ENCODE data around the gene HSPG2.
"Not testable (repeated sequence)": the region's sequence is repeated elsewhere in the genome, so short reads cannot be mapped to it uniquely, and the experiment has no call there.

Gene HSPG2

DNA sequence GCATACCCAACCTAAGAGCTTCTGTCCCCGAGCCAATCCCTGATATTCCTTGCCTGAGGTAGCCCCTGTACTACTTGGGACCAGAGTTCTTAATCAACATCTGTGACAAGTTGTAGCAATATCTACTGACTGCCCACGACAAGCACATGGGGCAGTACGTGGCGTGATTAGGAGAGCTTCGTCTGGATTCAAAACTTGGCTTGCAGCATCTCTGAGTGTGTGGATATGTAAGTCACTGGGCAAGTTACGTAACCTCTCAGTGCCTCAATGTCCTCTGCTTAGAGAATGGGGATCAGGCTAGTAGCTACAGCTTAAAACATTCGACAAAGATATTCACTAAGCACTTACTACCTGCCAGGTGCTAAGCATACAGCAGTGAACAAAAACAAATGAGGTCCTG lies 5.0 kb downstream of the HSPG2 start:
- DNase-seq (ENCODE audit: low read depth) = peak; percentile 80

GRCh38 chr1:21931171-21932093 lies 5.7 kb downstream of the HSPG2 start:
- DNase-seq (ENCODE audit: low read depth) = peak; percentile 98

DNA sequence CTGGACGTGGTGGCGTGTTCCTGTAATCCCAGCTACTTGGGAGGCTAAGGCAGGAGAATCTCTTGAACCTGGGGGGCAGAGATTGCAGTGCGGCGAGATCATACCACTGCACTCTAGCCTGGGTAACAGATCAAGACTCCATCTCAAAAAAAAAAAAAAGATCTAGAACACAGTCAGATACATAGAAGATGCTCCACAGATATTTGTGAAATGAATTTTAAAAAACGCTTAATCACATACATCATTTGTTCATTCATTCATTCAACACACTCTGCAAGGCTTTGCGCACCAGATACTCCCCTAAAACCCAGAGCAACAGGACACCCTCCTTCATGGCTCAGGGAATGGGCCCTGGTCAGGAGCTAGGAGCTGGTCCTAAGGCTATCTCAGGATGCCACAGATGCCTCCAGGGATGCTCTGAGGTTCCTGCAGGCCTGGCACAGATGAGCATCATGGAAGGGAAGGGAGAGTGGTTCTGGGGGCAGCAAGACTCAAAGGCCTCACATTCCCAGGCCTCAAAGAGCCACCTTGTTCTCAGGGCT lies 6.4 kb downstream of the HSPG2 start:
- DNase-seq (ENCODE audit: low read depth) = peak; percentile 41

DNA sequence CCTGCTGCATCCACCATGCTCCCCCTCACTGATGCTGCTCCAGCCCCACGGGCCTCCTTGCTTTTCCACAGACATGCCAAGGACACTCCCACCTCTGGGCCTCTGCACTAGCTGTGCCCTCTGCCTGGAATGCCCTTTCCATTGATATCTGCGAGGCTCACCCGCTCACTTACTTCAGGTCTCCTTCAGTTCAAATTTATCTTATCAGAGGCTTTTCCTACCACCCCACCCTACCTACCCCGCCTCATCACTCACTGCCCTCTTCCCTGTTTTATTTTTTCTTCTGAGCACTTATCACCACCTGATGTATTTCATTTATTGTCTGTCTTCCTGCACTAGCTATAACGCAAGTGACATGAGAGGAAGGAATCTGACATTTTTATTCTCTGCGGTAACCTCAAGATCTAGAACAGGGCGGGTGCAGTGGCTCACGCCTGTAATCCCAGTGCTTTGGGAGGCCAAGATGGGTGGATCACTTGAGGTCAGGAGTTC lies 7.0 kb downstream of the HSPG2 start:
- no peak for DNase-seq (ENCODE audit: low read depth)

GRCh38 chr1:21927533-21928237 lies 9.4 kb downstream of the HSPG2 start:
- peak; percentile 86 for DNase-seq (ENCODE audit: low read depth)

DNA sequence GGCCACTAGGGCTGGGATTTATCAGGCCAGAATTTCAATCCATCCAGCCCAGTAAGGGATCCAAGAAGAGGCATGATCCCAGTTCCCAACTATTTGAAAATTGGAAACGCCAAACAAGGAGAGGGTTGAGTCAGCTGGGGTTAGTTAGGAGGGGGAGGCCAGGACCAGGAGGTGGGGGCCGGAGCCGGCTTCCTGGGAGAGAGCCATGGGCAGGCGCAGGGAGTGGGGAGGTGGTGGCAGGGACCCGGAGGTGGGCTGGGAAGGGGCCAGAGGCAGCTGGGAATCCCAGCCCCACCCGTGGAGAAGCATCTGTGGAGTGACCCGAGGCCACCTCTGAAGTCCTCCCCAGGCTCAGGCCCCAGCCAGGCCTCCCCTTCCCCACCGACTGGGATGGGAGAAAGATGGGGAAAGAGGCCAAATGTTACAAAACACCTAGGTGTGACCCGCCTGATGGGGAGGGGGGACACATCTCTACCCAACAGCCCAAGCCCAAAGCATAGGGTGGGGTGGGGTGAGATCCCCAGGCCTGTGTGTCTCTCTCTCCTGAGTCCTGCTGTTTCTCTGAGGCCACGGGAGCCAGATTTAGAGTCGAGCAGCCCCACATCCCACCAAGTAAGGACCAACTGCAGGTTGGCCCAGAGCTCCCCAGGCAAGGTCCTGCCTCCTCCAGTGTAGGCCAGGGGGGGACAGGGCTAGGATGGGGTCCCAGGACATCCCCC lies 10.1 kb downstream of the HSPG2 start:
- DNase-seq (ENCODE audit: low read depth) = peak; percentile 96

- no peak for DNase-seq (ENCODE audit: low read depth)
Observed at GRCh38 chr1:21926065-21926464, 11.0 kb downstream of the HSPG2 start.

DNA sequence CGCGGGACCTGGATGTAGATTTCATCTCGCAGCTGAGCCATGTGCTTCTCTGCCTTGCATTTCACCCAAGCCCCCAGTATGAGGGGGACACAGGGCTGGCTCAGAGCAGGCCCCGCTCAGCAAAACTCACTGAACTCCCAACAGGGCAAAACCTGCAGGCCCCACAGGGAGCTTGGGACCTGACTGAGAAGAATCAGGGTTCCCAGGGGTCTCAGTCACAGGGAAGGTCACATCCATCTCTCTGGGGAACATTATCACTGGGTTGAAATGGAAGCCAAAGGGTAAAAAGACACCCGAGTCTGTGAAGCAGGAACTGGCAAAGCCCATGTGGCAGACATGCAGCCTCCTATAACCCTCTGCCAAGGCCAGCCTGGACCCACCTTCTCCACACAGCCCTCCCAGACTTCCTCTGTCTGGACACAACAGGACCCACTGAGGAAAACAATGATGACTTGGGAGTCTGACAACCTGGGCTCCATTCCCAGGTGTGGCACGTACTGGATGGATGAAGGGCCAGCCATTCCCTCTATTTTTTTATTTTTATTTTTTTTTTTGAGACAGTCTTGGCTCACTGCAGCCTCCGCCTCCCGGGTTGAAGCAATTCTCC lies 11.7 kb downstream of the HSPG2 start:
- DNase-seq (ENCODE audit: low read depth) = no peak

DNA sequence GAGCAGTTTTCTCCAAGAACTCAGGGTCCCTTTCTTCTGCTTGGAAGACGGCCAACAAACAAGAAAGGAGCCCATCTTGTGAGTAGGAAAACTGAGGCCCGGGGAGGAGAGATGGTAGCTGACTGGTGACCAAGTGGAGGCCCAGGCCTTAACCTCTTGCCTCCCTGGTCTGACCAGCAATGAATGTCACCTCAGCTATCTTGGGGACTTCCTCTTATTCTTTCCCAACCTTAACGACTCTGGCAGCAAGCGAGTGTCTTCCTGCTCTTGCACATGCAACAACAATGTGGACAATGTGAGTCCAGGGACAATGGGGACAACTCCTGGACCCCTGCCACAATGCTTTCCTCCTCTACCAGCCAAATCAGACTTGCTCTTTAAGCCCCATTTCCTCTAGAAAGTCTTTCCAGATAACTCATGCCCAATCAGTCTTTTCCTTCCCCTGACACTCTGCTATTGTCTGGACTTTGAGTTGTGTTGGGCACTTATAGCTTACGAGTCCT lies 12.6 kb downstream of the HSPG2 start:
- DNase-seq (ENCODE audit: low read depth) = peak; percentile 81

DNA sequence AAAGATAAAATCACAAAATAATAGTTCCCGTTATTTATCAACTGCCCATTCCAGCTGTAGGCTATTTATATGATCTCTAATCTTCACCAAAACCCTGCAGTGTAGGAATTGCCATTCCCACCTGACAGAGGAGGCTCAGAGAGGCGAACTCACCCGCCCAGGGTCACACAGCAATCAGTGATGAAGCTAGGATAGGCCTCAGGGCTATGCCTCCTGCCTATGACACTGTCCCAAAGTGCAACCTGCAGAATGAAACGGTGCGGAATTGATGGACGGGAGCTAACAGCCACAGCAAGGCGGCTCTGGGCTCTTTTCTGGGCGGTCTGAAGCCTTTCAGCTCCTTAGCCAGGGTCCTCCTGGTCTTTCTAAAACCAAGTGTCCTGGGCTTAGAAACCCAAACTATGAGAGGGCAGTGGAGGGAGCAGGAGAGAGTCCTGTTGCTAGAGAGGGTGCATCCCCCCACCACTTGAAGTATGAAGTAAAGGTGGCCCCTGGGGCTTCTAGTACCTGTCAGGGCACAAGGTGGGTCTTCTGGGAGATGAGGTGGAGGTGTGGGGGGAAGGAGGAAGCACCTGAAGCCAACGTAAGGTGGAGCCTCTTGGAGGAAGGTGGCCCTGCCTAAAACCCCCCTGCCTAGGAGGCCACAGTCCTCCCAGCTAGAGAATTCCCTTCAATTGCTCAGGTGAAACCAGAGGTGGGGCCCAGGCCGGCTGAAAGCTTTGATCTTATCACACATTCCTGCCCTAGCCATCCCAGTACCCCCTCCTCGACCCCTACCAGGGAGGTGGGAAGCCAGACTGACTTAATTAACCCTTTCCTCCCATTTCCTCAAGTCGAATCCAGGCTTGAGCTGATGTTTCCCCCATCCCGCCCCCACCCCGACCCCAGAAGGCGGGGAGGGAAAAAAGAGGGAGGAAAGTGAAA lies 14.8 kb downstream of the HSPG2 start:
- DNase-seq (ENCODE audit: low read depth) = no peak

DNA sequence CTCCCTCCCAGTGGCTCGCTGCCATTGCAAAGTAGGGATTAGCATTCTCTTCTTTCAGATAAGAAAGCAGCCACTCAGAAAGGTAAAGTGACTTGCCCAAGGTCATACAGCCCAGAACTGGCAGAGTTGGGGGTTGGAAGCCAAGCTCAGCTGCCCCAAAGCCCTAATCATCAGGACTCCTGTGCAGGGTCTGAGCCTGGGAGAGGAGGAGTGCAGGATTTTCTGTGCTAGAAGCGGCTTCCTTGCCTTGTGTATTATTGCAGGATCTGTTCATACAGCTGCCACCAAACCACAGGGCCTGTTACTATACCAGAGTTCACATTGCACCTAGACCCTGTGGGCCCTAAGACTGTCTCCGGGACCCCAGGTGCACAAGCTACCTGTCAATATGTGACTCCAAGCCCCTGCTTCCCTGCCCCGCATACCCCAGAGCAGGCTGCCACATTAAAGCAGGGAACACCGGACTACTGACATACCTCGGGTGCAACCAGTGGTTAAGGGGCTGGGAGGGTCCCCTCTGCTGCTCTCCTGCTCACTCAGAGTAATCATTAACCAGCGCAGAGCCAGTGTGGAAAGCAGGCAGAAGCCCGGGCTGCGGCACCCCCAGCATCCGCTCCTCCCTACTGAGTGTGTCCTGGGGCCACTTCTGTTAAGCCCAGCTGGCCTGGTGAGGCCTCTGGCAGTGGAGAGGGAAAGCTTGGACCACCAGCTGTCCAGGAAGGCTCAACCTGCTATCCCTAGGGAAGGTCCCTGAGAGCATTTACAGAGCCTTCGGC lies 15.8 kb downstream of the HSPG2 start:
- DNase-seq (ENCODE audit: low read depth) = no peak

DNA sequence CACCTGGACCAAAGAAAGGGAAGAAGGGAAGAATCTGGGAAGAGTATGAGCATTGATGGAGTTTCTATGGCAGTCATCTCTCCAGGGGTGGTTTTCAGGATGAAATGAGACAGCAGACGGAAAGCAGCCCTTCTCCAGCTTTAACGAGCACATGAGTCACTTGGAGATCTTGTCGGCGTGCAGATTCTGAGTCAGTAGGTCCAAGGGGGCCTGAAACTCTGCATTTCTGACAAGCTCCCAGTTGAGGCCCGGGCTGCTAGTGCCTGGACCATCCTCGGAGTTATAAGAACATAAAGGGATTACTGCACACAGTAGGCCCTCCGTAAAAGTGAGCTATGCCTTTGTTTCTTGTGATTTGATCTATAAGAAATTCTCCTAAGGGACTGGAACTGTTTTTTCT lies 17.6 kb downstream of the HSPG2 start:
- peak; percentile 92 for DNase-seq (ENCODE audit: low read depth)

- not testable (repeated sequence) for DNase-seq (ENCODE audit: low read depth)
Observed at GRCh38 chr1:21917239-21917631, 19.9 kb downstream of the HSPG2 start.

DNA sequence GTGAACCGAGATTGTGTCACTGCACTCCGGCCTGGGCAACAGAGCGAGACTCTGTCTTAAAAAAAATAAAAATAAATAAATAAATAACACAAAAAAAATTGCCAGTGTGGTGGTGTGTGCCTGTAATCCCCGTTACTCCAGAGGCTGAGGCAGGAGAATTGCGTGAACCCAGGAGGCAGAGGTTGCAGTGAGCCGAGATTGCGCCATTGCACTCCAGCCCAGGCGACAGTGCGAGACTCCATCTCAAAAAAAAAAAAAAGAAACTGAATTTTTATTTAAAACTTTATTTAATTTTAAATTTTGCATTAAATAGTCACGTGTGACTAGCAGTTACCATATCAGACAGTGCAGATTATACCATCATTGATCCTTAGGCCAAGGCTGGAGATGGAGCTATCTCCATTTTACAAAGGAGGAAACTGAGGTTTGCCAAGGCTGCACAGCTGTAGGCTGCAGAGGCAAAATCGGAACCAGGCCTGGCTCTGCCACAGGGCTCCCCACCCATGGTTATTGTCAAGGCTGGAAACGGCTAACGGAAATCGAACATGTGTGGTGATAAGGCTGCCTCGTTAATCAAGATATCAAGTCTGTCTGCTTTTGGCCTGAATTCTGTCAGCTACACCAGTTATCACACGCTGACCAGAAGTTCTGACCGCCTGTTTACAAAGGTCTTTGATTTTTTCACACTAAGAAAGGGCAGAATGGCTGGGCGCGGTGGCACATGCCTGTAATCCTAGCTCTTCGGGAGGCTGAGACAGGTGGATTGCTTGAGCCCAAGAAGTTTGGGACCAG lies 20.5 kb downstream of the HSPG2 start:
- no peak for DNase-seq (ENCODE audit: low read depth)

DNA sequence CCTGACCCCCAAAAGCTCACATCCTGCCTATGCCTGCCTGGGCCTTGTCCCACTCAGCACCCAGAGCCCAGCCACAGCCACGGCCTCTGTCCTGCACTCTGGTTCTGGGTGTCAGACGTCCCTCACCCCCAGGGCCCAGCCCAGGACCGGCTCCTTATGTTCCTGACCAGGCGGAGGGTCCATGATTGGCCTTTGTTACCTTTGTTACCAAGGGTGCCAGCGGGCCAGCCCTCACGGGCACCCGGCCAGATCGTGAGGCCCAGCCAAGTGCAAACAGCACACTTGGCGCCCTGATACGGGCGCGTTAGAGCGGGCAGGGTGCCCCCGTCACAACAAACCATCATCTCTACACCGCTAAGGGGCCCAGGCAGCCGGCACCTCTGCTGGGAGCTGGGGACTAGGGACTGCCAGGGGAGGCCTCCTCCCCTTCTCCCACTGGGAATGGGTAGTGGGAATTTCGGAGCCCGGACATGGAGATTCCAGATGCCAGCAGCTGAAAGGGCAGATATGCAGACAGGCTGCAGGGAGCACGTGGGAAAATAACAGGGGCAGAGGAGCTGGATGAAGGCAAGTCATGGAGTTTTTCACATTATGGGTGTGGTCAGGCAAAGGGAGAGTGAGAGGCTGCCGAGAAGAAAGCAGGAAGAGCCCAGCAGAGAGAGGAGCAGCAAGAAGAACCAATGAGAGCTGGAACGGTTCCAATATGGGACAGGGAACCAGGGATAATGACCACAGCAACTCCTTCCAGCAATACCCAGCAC lies 22.1 kb downstream of the HSPG2 start:
- peak; percentile 54 for DNase-seq (ENCODE audit: low read depth)

GRCh38 chr1:21914450-21914849 lies 22.7 kb downstream of the HSPG2 start:
- no peak for DNase-seq (ENCODE audit: low read depth)

DNA sequence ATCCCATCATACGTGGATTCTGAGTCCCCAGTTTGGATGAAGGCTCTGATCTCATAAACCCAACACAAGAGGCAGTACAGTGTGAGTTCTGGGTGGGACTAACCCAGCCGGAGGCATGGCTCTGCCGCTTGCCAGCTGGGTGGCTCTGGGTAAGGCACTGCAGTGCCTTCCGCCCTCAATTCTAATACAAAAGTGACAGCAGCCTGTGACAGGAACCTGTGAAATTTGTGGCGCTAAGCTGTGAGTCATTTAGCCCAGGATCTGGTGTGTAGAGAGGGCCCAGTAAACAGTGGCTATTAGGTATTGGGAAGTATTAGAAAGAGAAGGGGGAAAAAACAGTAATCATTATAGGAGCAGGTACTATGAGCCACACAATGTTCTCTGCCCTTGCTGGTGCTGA lies 23.3 kb downstream of the HSPG2 start:
- no peak for DNase-seq (ENCODE audit: low read depth)

DNA sequence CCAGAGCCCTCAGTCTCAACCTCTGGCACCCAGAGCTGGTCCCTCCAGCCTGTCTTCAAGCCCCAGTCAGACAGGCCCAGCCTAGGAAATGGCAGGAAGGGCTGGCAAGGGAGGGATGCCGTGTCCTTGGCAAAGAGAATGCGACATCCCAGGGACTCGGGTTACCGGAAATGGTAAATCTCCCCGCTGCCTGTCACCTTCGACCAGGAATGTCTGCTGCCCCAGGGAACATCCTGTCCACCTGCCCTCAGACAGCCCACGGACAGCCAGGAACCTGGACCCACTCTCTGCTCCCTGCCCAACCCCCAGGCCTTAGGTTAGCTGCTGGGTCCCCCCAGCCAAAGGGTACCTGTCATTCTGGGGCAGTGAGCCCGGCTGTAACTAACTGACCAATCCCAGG lies 23.9 kb downstream of the HSPG2 start:
- DNase-seq (ENCODE audit: low read depth) = no peak
